OCI-LY7 (cell line): ENCODE measurements around the gene PCDH9.

Experiments
- EZH2phosphoT487 ChIP-seq: fragments of 200-600 bp; sonication (generic); IDR thresholded peaks from 2 replicates; pipeline ENCODE4 v1.6.1; 2018; ENCODE audit warnings: low read depth, borderline replicate concordance, mild to moderate bottlenecking, mixed run types, antibody characterized with exemption, low read length, moderate library complexity, mixed read lengths
- TF ChIP-seq, protein P1 (sequence below): fragments of 200-600 bp; sonication (generic); conservative IDR thresholded peaks from 2 replicates; pipeline ENCODE4 v1.5.1; 2014; ENCODE audit warnings: mild to moderate bottlenecking, antibody characterized with exemption, low read length, moderate library complexity, mixed read lengths

DNA sequence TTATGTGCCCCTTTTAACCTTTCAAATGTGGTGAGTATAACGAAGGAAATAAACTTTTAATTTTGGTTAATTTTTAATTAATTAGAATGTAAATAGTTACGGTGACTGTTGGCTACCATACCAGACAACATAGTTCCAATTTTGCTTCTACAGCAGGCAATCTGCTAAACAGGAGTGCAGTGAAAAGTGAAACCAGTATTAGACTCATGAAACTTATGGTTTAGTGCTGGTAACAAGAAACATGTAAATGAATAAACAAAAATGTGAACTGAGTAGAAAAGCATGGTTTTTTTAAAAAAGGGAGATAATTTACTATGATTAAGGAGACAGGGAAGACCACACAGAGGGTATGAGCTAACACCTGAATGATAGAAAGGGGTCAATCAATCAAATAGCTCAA lies 478.4 kb downstream of the PCDH9 start:
- TF ChIP-seq, protein P1, sequence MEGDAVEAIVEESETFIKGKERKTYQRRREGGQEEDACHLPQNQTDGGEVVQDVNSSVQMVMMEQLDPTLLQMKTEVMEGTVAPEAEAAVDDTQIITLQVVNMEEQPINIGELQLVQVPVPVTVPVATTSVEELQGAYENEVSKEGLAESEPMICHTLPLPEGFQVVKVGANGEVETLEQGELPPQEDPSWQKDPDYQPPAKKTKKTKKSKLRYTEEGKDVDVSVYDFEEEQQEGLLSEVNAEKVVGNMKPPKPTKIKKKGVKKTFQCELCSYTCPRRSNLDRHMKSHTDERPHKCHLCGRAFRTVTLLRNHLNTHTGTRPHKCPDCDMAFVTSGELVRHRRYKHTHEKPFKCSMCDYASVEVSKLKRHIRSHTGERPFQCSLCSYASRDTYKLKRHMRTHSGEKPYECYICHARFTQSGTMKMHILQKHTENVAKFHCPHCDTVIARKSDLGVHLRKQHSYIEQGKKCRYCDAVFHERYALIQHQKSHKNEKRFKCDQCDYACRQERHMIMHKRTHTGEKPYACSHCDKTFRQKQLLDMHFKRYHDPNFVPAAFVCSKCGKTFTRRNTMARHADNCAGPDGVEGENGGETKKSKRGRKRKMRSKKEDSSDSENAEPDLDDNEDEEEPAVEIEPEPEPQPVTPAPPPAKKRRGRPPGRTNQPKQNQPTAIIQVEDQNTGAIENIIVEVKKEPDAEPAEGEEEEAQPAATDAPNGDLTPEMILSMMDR, result no peak
- no peak for TF ChIP-seq EZH2phosphoT487
